ENCODE data around the gene ZDHHC3.

DNA sequence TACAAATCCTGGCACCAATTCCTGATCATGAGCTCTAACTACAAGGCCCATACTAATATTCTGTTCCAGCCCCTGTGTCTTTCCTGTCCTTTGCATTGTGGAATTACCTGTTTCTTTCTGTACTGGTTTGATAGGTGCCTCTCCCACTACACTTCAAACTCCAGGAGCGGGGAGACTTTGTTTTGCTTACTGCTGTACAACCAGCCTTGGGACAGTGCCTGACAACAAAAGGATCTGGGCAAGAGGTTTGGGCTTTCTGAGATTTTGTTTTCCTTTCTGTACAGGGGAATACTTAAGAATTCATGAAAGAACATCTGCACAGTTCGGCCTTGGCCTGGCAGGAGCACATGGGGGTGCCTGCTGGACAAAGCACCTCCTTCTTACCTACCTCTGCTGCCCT, 45.1 kb downstream of the ZDHHC3 start:
- TF ChIP-seq, protein P1, sequence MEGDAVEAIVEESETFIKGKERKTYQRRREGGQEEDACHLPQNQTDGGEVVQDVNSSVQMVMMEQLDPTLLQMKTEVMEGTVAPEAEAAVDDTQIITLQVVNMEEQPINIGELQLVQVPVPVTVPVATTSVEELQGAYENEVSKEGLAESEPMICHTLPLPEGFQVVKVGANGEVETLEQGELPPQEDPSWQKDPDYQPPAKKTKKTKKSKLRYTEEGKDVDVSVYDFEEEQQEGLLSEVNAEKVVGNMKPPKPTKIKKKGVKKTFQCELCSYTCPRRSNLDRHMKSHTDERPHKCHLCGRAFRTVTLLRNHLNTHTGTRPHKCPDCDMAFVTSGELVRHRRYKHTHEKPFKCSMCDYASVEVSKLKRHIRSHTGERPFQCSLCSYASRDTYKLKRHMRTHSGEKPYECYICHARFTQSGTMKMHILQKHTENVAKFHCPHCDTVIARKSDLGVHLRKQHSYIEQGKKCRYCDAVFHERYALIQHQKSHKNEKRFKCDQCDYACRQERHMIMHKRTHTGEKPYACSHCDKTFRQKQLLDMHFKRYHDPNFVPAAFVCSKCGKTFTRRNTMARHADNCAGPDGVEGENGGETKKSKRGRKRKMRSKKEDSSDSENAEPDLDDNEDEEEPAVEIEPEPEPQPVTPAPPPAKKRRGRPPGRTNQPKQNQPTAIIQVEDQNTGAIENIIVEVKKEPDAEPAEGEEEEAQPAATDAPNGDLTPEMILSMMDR (IDR thresholded peaks at IDR 0.05; ENCODE audit: insufficient read depth, low read depth, low read length) = no peak
- TF ChIP-seq EZH2 (IDR thresholded peaks at IDR 0.05; ENCODE audit: insufficient read depth, low read length) = no peak
